K562 (cell line): Measurements from ENCODE around the gene PITHD1. TPM values are rescaled to one million over a fixed set of nuclear protein-coding genes. Genes with fewer than 3 reads are reported as not detected.

ENCODE experiments used
- ATF6 ChIP-seq: sonication (generic); formaldehyde crosslinking; IDR thresholded peaks from 2 replicates; pipeline ENCODE4 v1.4.0; 2020; ENCODE audit warnings: mild to moderate bottlenecking, missing genetic modification reagents
- ESRRA ChIP-seq: fragments of 450-650 bp; IDR thresholded peaks from 2 replicates; pipeline ENCODE4 v1.6.1; 2014; ENCODE audit warnings: low read depth, mild to moderate bottlenecking, moderate library complexity, borderline replicate concordance
- FOSL1 ChIP-seq: fragments of 200-800 bp; sonication (Bioruptor generic); conservative IDR thresholded peaks from 2 replicates; pipeline ENCODE4 v1.6.1; 2016; ENCODE audit warnings: missing genetic modification characterization, missing compliant biosample characterization
- FOXJ3 ChIP-seq: sonication (generic); formaldehyde crosslinking; IDR thresholded peaks from 2 replicates; pipeline ENCODE4 v1.4.0; 2020; ENCODE audit warnings: mild to moderate bottlenecking, missing genetic modification reagents
- FOXM1 ChIP-seq, 2 experiments: fragments of 450-650 bp in 1 of 2; sonication (generic) in 1 of 2; formaldehyde crosslinking in 1 of 2; IDR thresholded peaks; 2 replicates each; pipeline versions ENCODE4 v1.6.1 to v1.9.0; 2017 to 2022; ENCODE audit warnings: low read depth in 2 of 2, mild to moderate bottlenecking in 2 of 2, missing genetic modification reagents in 1 of 2, moderate library complexity in 1 of 2
- KLF1 ChIP-seq: fragments of 450-650 bp; IDR thresholded peaks from 2 replicates; pipeline ENCODE4 v1.6.1; 2016; ENCODE audit warnings: missing genetic modification characterization, missing compliant biosample characterization
- NFIC ChIP-seq: fragments of 450-650 bp; IDR thresholded peaks from 2 replicates; pipeline ENCODE4 v1.6.1; 2017; ENCODE audit warnings: mild to moderate bottlenecking, inconsistent platforms
- POLR2A ChIP-seq: fragments of 450-650 bp; conservative IDR thresholded peaks from 2 replicates; pipeline ENCODE4 v1.6.1; 2016
- RBM22 ChIP-seq: fragments of 200-400 bp; formaldehyde crosslinking; IDR thresholded peaks from 2 replicates; pipeline ENCODE4 v1.6.1; 2018; ENCODE audit warnings: low read length, low read depth; ENCODE audit not compliant: poor library complexity, severe bottlenecking
- SUPT5H ChIP-seq: fragments of 450-650 bp; IDR thresholded peaks from 2 replicates; pipeline ENCODE4 v1.6.1; 2016
- TBL1XR1 ChIP-seq, 2 experiments: IDR thresholded peaks; 2 replicates each; pipeline ENCODE4 v1.6.1; 2012; ENCODE audit warnings: improper control_type of control experiment in 2 of 2, low read length in 2 of 2, mild to moderate bottlenecking in 1 of 2
- ZC3H8 ChIP-seq: fragments of 450-650 bp; IDR thresholded peaks from 2 replicates; pipeline ENCODE4 v1.6.1; 2017
- ZNF311 ChIP-seq: fragments of 250-450 bp; sonication (Bioruptor Pico); IDR thresholded peaks from 2 replicates; pipeline ENCODE4 v1.4.0; 2020; ENCODE audit warnings: mild to moderate bottlenecking, moderate library complexity
- polyA plus RNA-seq, 8 experiments: library from polyadenylated mRNA; depleted of rRNA in 4 of 8; stranded (reverse) in 5 of 8; unstranded in 3 of 8; fragments of >200 nt; fragmentation: Nextera tagmentation in 2 of 8; fragmentation: Illumina TruSeq in 1 of 8; extraction: Ambion mirVana in 2 of 8; extraction: Trizol in 1 of 8; gene quantifications; 2 replicates each; pipeline versions ENCODE4 v1.2.1 to v1.2.3, GENCODE V29; 2011 to 2014; ENCODE audit warnings: inconsistent platforms in 1 of 8, missing spikeins in 1 of 8
- total RNA-seq, 7 experiments: library from RNA; depleted of rRNA in 6 of 7; stranded (reverse); fragments of >200 nt in 6 of 7; fragmentation: Illumina TruSeq in 2 of 7; extraction: Trizol in 2 of 7; gene quantifications; 2 replicates each; pipeline versions ENCODE4 v1.2.1 to v1.2.3, GENCODE V29; 2011 to 2021; ENCODE audit warnings: low replicate concordance in 1 of 7
- TF ChIP-seq, protein P1 (sequence below): fragments of 450-650 bp; IDR thresholded peaks from 2 replicates; pipeline ENCODE4 v1.6.1; 2016; ENCODE audit warnings: borderline replicate concordance
- TF ChIP-seq, protein P2 (sequence below): sonication (generic); formaldehyde crosslinking; IDR thresholded peaks from 2 replicates; pipeline ENCODE4 v1.5.0; 2020; ENCODE audit warnings: missing genetic modification reagents
- TF ChIP-seq, protein P3 (sequence below): fragments of 250-450 bp; sonication (Bioruptor Pico); IDR thresholded peaks from 2 replicates; pipeline ENCODE4 v1.8.0; 2022; ENCODE audit warnings: moderate library complexity, mild to moderate bottlenecking, inconsistent platforms
- TF ChIP-seq, protein P4 (sequence below): fragments of 250-450 bp; sonication (Bioruptor Pico); IDR thresholded peaks from 2 replicates; pipeline ENCODE4 v1.8.0; 2022; ENCODE audit warnings: moderate library complexity, mild to moderate bottlenecking, inconsistent platforms

Gene PITHD1
- total and polyA plus RNA-seq, 9 of the 15 experiments (the other 6 are each of a cell fraction or from before 2014, with no cell fraction given), result 46.5 to 175 (median 149) TPM

GRCh38 chr1:23793018-23793781 is 15.0 kb downstream of the PITHD1 start (continued):
- TF ChIP-seq, protein P1, sequence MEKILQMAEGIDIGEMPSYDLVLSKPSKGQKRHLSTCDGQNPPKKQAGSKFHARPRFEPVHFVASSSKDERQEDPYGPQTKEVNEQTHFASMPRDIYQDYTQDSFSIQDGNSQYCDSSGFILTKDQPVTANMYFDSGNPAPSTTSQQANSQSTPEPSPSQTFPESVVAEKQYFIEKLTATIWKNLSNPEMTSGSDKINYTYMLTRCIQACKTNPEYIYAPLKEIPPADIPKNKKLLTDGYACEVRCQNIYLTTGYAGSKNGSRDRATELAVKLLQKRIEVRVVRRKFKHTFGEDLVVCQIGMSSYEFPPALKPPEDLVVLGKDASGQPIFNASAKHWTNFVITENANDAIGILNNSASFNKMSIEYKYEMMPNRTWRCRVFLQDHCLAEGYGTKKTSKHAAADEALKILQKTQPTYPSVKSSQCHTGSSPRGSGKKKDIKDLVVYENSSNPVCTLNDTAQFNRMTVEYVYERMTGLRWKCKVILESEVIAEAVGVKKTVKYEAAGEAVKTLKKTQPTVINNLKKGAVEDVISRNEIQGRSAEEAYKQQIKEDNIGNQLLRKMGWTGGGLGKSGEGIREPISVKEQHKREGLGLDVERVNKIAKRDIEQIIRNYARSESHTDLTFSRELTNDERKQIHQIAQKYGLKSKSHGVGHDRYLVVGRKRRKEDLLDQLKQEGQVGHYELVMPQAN, result peak; percentile 57; the same call in 1 of the 2 replicates
- TF ChIP-seq NFIC (peak; percentile 41), ESRRA (no peak), TBL1XR1 (IDR thresholded peaks at IDR 0.05; ENCODE audit: low read length in 2 of 2) (no peak), KLF1 (0 out of 2 replicates have a peak, but pooled peaks have one; percentile 40), POLR2A (peak; percentile 34; the same call in 1 of the 2 replicates), FOXJ3 (CRISPR knock-in tag) (peak; percentile 26; the same call in 1 of the 2 replicates), ATF6 (CRISPR knock-in tag) (no peak), ZC3H8 (no peak), ZNF311 (CRISPR knock-in tag) (no peak), SUPT5H (peak; percentile 32), FOSL1 (tag) (no peak), FOXM1 (IDR thresholded peaks at IDR 0.05; ENCODE audit: low read depth) (no peak), FOXM1 (CRISPR knock-in tag; IDR thresholded peaks at IDR 0.05; ENCODE audit: low read depth) (no peak), RBM22 (peak; percentile 75)
- TF ChIP-seq, protein P2, sequence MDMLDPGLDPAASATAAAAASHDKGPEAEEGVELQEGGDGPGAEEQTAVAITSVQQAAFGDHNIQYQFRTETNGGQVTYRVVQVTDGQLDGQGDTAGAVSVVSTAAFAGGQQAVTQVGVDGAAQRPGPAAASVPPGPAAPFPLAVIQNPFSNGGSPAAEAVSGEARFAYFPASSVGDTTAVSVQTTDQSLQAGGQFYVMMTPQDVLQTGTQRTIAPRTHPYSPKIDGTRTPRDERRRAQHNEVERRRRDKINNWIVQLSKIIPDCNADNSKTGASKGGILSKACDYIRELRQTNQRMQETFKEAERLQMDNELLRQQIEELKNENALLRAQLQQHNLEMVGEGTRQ (CRISPR knock-in tag), result peak; percentile 70
- TF ChIP-seq, protein P3, sequence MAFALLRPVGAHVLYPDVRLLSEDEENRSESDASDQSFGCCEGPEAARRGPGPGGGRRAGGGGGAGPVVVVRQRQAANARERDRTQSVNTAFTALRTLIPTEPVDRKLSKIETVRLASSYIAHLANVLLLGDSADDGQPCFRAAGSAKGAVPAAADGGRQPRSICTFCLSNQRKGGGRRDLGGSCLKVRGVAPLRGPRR, result no peak
- TF ChIP-seq, protein P4, sequence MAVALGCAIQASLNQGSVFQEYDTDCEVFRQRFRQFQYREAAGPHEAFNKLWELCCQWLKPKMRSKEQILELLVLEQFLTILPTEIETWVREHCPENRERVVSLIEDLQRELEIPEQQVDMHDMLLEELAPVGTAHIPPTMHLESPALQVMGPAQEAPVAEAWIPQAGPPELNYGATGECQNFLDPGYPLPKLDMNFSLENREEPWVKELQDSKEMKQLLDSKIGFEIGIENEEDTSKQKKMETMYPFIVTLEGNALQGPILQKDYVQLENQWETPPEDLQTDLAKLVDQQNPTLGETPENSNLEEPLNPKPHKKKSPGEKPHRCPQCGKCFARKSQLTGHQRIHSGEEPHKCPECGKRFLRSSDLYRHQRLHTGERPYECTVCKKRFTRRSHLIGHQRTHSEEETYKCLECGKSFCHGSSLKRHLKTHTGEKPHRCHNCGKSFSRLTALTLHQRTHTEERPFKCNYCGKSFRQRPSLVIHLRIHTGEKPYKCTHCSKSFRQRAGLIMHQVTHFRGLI (CRISPR knock-in tag), result no peak
